T-helper 17 cell (primary cell): ENCODE results near the gene RIPK4. TPM values are rescaled to one million over a fixed set of nuclear protein-coding genes. Genes with fewer than 3 reads are reported as not detected.

ENCODE experiments used
- ATAC-seq: fragments of 150-1000 bp; cut with Tn5 transposase; 2 replicates; pipeline ENCODE4 v1.10.0; 2021; ENCODE audit warnings: mild to moderate bottlenecking, moderate library complexity
- DNase-seq, 3 donors: peaks; one replicate each; pipeline versions ENCODE4 v3.0.0 to v3.0.0-alpha.2; 2020 to 2021
- H3K9me3 ChIP-seq: one replicate; pipeline ENCODE4 v1.7.0; 2013; ENCODE audit warnings: low read length, mild to moderate bottlenecking; ENCODE audit not compliant: control insufficient read depth, poor library complexity, severe bottlenecking
- H3K27ac Mint-ChIP-seq: one replicate; pipeline ENCODE4 v1.8.0; 2022; ENCODE audit warnings: mild to moderate bottlenecking, moderate library complexity, mixed read lengths
- H3K27me3 Mint-ChIP-seq: one replicate; pipeline ENCODE4 v1.8.0; 2022; ENCODE audit warnings: mixed read lengths
- H3K36me3 Mint-ChIP-seq: one replicate; pipeline ENCODE4 v1.8.0; 2022; ENCODE audit warnings: low read depth, mixed read lengths
- H3K4me1 Mint-ChIP-seq: one replicate; pipeline ENCODE4 v1.8.0; 2022; ENCODE audit warnings: mild to moderate bottlenecking, mixed read lengths
- H3K4me3 Mint-ChIP-seq: one replicate; pipeline ENCODE4 v1.8.0; 2022; ENCODE audit warnings: mild to moderate bottlenecking, moderate library complexity, mixed read lengths
- total RNA-seq, 4 donors: library from RNA in 2 of 4; stranded (reverse) in 2 of 4; gene quantifications; one replicate each; pipeline ENCODE4 v1.2.3 and lab custom pipeline; 2022 to 2026

RIPK4 gene
- total RNA-seq, 2 donors from 2014 or later = 0.37 to 0.50 TPM

DNA sequence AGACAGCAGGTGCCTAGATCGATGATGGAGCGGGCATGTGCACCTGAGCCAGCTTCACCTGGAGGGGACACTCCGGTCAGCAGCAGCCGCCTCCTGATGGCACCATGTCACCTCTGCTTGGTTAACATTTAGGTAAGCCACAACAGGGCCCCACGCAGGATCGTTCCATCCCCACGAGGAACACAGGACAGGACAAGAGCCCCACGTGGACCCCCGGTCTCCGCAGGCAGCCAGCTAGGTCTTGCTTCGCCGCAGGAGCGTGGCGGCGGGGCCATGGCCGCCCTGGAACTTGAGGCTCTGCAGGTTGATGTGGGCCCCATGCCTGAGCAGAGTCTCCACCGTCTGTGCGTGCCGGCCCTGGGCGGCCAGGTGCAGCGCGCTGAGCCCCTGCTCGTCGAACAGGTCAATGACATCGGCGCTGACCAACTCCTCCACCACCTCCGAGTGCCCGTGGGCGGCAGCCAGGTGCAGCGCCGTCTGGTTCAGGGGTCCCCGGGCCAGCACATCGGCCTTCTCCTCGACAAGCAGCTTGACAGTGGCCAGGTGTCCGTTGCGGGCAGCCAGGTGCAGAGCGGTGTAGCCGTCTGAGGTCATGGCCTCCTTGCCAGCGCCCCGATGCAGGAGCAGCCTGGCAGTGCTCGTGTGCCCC lies 26.1 kb downstream of the RIPK4 start:
- Mint-ChIP-seq H3K36me3 (no peaks in the 10 kb centered on the region), H3K4me3 (no peak overlapping the region), H3K27ac (no peak overlapping the region), H3K4me1 (peaks cover 2% of the 10 kb centered on the region), H3K27me3 (peaks cover 14% of the 10 kb centered on the region)
- no peak for ATAC-seq
- DNase-seq = no peak
- H3K9me3 ChIP-seq = no peaks in the 10 kb centered on the region

GRCh38 chr21:41739936-41740335 lies 26.9 kb downstream of the RIPK4 start:
- H3K4me3 Mint-ChIP-seq = no peak overlapping the region
- ATAC-seq (no peak), DNase-seq (no peak)
- H3K27me3 Mint-ChIP-seq = peaks cover 10% of the 10 kb centered on the region
- no peaks in the 10 kb centered on the region for H3K9me3 ChIP-seq
- H3K4me1 Mint-ChIP-seq = peaks cover 2% of the 10 kb centered on the region
- no peaks in the 10 kb centered on the region for H3K36me3 Mint-ChIP-seq
- H3K27ac Mint-ChIP-seq = no peak overlapping the region

GRCh38 chr21:41739011-41739410 lies 27.8 kb downstream of the RIPK4 start:
- no peaks in the 10 kb centered on the region for H3K9me3 ChIP-seq
- ATAC-seq = no peak
- Mint-ChIP-seq H3K27me3 (peaks cover 14% of the 10 kb centered on the region), H3K27ac (no peak overlapping the region), H3K4me3 (no peak overlapping the region), H3K4me1 (peaks cover 2% of the 10 kb centered on the region), H3K36me3 (no peaks in the 10 kb centered on the region)
- no peak for DNase-seq

- H3K36me3 Mint-ChIP-seq = no peaks in the 10 kb centered on the region
- peaks cover 10% of the 10 kb centered on the region for H3K27me3 Mint-ChIP-seq
- no peak for ATAC-seq
- H3K4me1 Mint-ChIP-seq = peaks cover 2% of the 10 kb centered on the region
- H3K9me3 ChIP-seq = no peaks in the 10 kb centered on the region
- H3K27ac Mint-ChIP-seq = no peak overlapping the region
- H3K4me3 Mint-ChIP-seq = no peak overlapping the region
- no peak for DNase-seq
Observed at GRCh38 chr21:41737651-41738324, 29.1 kb downstream of the RIPK4 start.

- no peak for ATAC-seq
- no peak for DNase-seq
- Mint-ChIP-seq H3K27me3 (peaks cover 8% of the 10 kb centered on the region), H3K36me3 (no peaks in the 10 kb centered on the region), H3K4me1 (no peaks in the 10 kb centered on the region), H3K27ac (no peak overlapping the region), H3K4me3 (no peak overlapping the region)
- no peaks in the 10 kb centered on the region for H3K9me3 ChIP-seq
Observed at GRCh38 chr21:41736423-41736822, 30.4 kb downstream of the RIPK4 start.

DNA sequence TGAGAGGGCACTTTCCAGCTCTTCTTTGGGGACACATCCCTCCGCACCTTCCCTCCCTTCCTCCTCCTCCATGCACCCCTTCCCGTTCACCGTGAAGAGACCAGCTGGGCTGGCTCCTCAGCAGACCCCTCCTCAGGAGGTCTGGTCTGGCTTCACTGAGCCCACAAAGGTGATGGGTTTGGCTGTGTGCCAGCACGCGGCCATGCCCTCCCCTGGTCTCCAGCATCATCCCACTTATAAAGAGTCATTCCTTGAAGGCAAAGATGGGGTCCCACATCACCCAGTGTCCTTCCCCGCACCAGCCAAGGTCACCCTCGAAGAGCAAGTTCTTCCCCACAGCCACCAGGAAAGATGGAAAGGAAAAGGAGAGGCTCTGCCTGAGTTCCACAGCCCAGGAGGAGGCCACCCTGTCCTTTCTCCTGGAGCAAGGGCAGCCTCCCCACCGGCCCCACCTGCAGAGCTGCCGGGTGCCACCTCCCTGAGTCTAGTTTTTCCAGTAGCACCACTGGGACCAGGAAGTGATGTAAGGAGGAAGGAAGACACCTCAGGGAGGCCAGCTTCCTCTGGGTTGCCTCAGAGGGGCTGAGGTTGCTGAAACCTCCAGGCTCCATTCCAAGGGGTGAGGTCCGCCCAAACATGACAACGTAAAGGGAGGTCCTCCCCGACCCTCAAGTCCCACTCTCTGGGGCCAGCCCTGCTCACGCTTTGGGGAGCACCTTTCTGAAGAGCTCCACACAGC lies 32.7 kb downstream of the RIPK4 start:
- DNase-seq (no peak), ATAC-seq (no peak)
- Mint-ChIP-seq H3K27ac (no peak overlapping the region), H3K4me3 (no peak overlapping the region), H3K4me1 (no peaks in the 10 kb centered on the region), H3K36me3 (no peaks in the 10 kb centered on the region), H3K27me3 (peaks cover 15% of the 10 kb centered on the region)
- H3K9me3 ChIP-seq = no peaks in the 10 kb centered on the region

DNA sequence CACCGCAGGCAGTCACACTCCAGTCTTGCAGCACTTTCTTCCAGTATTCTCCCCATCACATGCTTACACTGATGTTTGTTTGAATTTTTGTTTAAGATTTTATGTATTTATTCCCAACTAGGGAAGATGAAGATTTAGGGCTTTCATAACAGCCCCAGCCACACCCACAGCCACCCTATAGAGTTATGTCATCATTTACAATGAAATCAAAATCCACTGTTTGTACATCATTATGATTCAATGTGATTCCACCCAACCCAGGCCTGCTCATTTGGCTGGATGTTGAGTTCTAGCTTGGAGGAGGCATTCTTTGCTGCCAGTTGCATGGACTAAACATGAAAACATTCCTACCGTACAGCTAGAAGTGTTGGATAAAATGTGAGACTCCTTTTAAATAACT lies 35.8 kb downstream of the RIPK4 start:
- Mint-ChIP-seq H3K27me3 (peaks cover 40% of the 10 kb centered on the region), H3K36me3 (peaks cover 5% of the 10 kb centered on the region)

GRCh38 chr21:41730367-41730765 lies 36.5 kb downstream of the RIPK4 start:
- H3K27me3 Mint-ChIP-seq = peaks cover 47% of the 10 kb centered on the region
- no peak for ATAC-seq
- peaks cover 8% of the 10 kb centered on the region for H3K4me1 Mint-ChIP-seq

More for the DNA sequence above, 35.8 kb downstream of the RIPK4 start:
- DNase-seq = no peak
- H3K4me3 Mint-ChIP-seq = no peak overlapping the region
- no peaks in the 10 kb centered on the region for H3K9me3 ChIP-seq
- H3K27ac Mint-ChIP-seq = no peak overlapping the region
- ATAC-seq = no peak
- H3K4me1 Mint-ChIP-seq = peaks cover 5% of the 10 kb centered on the region

GRCh38 chr21:41729701-41730366 lies 37.0 kb downstream of the RIPK4 start:
- no peak overlapping the region for H3K27ac Mint-ChIP-seq
- peaks cover 49% of the 10 kb centered on the region for H3K27me3 Mint-ChIP-seq
- H3K36me3 Mint-ChIP-seq = peaks cover 5% of the 10 kb centered on the region

More at GRCh38 chr21:41730367-41730765, 36.5 kb downstream of the RIPK4 start:
- H3K27ac Mint-ChIP-seq = no peak overlapping the region
- H3K9me3 ChIP-seq = no peaks in the 10 kb centered on the region
- peaks cover 5% of the 10 kb centered on the region for H3K36me3 Mint-ChIP-seq
- DNase-seq = no peak
- H3K4me3 Mint-ChIP-seq = no peak overlapping the region

DNA sequence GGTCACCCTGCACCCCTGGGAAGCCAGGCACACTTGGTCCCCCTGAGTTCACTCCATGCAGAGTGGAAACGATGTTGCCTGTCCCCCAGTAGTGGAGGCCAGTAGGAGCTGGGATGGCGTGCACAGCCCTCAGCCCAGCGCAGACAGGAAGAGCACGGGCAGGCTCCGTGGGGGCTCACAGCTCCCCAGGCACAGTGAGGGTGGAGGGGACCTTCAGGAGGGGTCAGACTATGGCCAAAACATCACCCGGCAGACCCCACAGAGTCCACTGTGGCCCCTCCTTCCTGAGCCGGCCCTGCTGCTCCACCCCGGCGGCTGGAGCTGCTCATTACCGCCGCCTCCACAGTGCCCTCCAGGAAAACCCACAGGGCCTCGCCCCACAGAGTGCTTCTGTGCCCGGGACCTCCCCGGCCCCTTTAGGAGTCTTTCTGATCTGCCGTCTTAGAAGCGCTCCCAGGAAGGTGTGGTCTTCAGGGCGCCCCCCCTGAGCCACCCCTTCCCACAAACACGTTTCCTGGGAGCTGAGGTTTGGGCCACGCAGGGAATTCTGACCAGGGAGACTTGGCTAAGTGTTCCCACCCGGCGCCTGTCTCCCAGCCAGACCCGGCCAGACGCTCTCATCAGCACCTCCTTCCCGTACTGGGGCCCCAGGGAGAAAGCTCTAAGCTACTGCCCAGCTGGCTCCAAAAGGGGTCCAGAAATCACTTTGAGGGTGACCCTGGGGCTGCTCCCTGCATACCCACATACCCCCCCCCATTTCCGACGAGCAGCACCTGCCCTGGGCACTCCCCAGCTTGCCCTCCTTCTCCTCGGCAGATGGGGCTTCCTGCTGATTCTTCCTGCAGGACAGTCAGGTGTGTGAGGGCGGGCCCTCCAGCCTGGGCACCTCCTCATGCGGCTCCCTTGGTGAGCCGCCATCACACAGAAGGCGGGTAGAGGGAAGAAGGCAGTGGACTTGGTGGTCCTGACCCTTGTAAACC lies 38.8 kb downstream of the RIPK4 start:
- no peaks in the 10 kb centered on the region for H3K9me3 ChIP-seq
- DNase-seq = no peak
- H3K27ac Mint-ChIP-seq = no peak overlapping the region
- H3K4me1 Mint-ChIP-seq = peaks cover 9% of the 10 kb centered on the region
- ATAC-seq = no peak
- no peak overlapping the region for H3K4me3 Mint-ChIP-seq
- peaks cover 50% of the 10 kb centered on the region for H3K27me3 Mint-ChIP-seq
- peaks cover 5% of the 10 kb centered on the region for H3K36me3 Mint-ChIP-seq

More at GRCh38 chr21:41729701-41730366, 37.0 kb downstream of the RIPK4 start:
- H3K9me3 ChIP-seq = no peaks in the 10 kb centered on the region
- H3K4me1 Mint-ChIP-seq = peaks cover 9% of the 10 kb centered on the region
- H3K4me3 Mint-ChIP-seq = no peak overlapping the region
- DNase-seq (no peak), ATAC-seq (no peak)

DNA sequence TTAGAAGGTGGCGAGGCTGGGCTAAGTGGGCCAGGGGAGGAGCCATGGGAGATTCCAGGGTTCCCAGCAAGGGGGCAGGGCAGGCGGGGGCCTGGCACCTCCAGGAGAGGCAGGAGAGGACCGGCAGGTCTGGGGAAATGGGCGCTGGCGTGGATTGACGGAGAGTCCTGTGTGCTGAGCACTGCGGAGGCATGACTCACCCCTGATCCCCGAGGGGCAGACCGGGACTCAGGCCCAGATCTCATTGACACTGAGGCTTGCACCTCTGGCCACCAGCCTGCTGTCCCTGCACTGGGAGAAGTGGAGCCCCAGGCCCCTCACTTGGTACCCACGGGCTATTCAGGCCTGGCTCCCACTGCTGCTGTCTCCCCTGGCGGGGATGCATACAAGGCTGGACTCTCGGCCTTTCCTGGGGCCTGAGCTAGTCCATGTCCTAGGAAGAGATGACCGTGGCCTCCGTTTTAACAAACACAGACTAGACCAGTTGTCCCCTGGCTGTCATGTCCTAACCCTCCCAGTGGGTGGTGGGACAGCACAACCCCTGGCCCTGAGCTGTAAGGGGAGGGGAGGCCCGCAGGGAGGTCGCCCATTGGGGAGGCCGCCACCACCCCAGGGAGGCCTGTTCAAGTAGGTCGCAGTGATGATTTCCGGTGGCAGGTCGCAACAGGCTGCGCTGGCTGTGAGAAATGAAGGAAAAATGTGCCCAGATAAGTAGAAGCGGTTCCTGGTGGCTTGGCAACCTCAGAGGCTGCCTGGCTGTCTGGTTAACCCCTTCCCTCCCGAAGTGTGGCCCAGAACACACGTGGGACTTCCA lies 39.7 kb downstream of the RIPK4 start:
- ATAC-seq (no peak), DNase-seq (no peak)
- Mint-ChIP-seq H3K4me1 (peaks cover 11% of the 10 kb centered on the region), H3K4me3 (no peak overlapping the region), H3K27ac (no peak overlapping the region), H3K27me3 (peaks cover 59% of the 10 kb centered on the region), H3K36me3 (peaks cover 5% of the 10 kb centered on the region)
- H3K9me3 ChIP-seq = no peaks in the 10 kb centered on the region

DNA sequence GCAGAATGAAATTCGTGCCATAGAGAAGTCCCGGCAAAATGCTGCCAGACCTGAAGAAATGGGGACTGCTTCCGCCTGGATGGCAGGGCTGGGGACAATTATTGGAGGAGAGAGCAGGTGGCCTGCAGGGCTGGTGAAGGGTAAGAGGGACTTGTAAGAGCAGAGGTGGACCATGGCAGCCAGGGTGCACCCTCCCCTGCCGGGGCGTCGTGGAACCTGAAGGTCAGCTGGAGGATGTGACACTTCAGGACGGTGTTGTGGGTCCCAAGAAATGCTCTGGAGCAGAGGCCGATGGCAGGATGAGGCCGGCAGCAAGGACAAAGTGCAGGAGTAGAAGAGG lies 40.3 kb downstream of the RIPK4 start:
- ATAC-seq = no peak
- peaks cover 65% of the 10 kb centered on the region for H3K27me3 Mint-ChIP-seq
- no peaks in the 10 kb centered on the region for H3K9me3 ChIP-seq
- H3K36me3 Mint-ChIP-seq = peaks cover 8% of the 10 kb centered on the region
- H3K4me3 Mint-ChIP-seq = no peak overlapping the region
- H3K27ac Mint-ChIP-seq = no peak overlapping the region
- no peak for DNase-seq
- peaks cover 14% of the 10 kb centered on the region for H3K4me1 Mint-ChIP-seq
